NCI-H1436 treated with DMSO at 0.1 percent for 48 hours (cell line): ENCODE results near the gene UHRF1.
"Not testable (repeated sequence)": the region's sequence is repeated elsewhere in the genome, so short reads cannot be mapped to it uniquely, and the experiment has no call there.

Experiments used
- DNase-seq: peaks from one replicate; lab custom pipeline; 2025; lab: John Stamatoyannopoulos, UW

Gene UHRF1

DNA sequence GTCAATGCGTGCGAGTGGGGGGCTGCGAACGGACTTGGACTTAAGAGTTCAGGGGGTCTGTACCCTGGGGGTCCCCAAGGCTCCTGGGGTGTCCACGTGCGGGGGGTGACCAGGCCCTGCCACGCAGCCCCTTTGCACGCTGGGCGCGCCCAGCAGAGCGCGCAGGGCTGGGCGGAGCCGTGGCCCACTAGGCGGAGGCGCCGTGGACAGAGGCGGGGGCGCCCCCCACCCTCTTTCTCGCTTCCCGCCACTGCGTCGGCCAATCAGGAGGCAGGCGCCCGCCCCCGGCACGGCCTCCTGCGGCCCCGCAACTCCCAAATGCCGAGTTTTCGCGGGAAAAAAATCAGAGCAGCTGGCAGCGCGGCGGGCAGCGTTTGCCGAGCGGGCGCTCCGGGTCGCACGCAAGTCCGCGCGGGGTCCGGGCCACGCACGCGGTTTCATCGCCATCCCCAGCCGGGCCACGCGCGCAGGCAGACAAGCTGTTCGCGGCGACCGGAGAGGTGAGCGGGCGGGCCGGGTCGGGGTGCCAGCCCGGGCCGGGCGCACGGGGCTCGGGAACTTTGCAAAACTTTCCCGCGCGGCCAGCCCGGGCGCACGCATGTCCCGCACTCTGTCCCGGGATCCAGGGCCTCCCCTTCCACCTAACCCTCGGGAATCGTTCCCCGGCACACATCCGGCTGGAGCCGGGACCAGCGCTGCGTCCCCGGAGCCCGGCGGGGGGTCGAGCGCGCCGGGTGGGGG is at the start of gene UHRF1:
Gene UHRF1, plus strand, starts transcription at position 346 of the 741 bp plus-strand sequence. CDS start 1,385 bp downstream, outside the sequence.
- DNase-seq: no peak

DNA sequence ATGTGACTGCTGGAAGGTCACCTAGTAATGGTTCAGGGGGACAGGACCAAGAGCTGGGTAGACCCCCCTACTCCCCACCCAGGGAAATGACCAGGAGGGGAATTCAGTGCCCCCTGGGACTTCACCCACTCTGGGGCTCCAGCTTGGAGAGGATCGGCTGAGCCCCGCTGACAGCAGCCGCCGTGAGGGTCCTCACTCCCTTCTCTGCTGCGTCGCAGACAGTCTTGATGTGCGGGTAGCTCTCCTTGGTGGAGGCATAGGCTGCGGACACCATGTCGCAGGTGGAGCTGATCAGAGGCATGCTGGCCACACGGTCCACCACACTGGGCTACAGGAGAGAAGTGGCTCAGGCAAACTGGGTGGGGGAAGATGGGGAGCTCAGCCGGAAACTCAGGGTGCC is 49.6 kb upstream of the UHRF1 start:
- no peak for DNase-seq

DNA sequence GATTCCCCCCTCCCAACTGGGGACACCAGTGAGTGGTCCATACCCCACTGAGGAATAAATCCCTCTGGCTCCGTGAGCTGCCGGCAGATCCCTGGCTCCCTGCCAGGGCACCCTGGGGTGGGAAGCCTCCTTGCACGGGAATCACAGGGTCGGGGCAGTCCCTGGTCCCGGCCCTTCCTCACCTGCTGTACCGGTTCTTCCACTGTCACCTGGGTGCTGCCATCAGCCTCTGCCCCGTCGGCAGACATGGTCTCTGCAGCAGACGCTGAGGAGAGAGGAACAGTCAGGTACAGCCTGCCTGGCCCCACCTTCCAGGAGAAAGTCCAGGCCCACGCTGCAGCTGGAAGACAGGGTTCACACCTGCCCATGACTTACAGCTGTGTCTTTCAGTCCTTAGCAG is 48.2 kb upstream of the UHRF1 start:
- DNase-seq: no peak

DNA sequence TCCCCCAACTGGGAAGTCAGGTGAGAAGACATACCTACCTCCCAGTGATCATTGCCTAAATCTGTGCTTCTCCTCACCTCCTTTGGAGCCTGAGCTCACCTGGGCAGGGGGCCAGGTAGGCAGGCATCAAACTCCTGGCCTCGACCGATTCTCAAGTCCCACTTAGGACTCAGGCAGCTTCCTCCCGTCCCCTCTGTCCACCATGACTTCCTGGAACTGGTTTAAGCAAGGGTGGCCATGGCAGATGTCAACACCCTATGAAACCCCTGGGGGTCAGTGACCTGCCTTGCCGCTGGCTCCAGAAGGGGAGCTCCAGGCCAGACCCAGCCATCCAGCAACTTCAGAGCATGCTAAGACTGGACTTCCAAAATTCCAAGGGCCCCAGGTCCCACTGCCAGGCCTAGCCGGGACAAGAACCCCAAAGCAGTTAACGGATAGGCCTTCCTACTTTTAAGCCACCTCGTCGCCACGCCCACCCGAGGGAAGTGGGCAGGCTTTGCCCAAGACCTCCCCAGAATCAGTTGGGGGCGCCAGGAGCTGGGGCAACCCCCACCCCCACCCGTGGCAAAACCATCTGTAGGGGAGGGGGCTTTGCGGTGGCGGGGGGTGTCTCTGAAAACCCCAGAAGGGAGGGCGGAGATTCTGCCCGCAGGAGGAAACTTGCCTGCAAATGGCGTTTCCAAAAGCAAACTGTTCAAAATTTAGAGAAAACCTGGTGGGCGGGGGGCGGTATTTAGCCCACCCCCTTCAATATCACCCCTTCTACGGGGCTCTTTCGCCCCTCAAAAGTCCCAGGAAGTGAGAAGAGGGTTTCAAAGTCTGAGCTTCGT is 42.5 kb upstream of the UHRF1 start:
- no peak for DNase-seq

DNA sequence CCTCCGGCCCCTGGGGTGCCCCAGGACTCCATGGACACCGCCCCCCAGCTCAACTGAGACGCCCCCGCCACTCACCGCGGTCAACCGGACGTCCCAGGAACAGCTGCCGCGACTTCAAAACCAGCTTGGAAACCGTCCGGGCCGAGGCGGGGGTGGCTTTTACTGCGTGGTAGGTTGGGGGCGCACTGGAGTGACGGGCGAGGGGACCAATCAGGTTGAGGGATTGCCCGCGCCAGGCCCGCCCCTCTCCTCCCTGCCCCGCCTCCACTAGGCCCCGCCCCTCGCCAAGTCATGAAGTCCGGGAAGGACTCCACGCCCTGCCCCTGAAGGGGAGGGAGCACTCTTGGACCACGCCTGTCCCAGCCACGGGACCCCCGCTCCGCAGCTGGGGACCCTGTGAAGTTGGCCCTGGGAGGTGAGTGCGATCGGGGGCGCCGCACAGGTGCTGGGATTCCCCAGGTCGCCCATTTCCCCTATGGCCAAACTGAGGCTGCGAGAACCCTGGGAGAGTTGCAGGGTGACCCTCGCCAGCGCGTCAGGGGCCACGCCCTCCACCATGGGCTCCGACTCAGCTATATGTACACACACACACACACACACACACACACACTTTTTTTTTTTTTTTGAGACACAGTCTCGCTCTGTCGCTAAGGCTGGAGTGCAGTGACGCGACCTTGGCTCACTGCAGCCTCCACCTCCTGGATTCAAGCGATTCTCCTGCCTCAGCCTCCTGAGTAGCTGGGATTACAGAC is 41.6 kb upstream of the UHRF1 start, which contains the start of gene PLIN3:
Gene PLIN3, minus strand, starts transcription at position 134 of the 752 bp plus-strand sequence. CDS start 6,273 bp downstream, outside the sequence.
- no peak for DNase-seq

DNA sequence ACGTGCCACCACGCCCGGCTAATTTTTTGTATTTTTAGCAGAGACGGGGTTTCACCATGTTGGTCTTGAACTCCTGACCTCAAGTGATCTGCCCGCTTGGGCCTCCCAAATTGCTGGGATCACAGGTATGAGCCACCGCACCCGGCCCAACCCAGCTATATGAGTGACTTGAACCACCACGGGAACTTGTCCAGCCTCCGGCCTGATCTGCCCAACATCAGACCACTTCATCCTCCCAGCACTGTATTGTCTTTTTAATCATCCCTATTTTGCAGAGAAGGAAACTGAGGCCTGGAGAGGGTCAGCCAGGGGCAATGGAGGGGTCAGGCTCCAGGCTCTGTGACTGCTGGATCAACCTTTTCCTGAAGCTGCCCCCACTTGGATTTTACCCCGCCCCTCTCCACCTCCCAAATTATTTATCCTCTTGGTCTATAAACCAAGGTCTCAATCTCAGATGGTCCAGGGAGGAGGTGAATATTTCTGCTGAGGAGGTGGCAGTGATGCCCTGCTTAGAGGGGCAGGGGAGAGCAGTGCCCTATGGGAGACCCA is 40.9 kb upstream of the UHRF1 start:
- no peak for DNase-seq

DNA sequence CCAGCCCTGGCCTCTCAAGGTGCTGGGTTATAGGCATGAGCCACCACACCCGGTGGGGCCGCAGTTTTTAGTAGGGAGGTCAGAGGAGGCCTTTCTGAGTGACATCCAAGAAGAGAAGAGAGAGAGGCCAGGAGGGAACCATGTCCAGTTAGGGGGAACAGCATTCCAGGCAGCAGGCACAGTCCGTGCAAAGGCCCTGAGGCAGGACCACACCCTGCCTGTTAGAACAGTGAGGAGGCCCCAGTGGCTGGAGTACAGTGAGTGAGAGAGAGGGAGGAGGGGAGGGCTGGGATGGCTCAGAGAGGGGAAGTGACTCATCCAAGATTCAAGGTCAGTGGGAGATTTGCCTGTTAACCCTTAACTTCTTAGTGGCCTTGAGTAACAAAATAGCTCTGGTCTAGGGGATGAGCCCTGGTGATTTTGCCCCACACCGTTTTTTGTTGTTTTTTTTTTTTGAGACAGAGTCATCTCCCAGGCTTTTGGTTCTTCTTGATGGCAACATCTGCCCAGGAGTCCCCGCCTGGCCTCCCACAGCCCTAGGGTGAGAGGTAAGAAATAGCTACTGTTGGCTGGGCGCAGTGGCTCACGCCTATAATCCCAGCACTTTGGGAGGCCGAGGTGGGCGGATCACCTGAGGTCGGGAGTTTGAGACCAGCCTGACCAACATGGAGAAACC is 39.1 kb upstream of the UHRF1 start:
- DNase-seq: no peak

DNA sequence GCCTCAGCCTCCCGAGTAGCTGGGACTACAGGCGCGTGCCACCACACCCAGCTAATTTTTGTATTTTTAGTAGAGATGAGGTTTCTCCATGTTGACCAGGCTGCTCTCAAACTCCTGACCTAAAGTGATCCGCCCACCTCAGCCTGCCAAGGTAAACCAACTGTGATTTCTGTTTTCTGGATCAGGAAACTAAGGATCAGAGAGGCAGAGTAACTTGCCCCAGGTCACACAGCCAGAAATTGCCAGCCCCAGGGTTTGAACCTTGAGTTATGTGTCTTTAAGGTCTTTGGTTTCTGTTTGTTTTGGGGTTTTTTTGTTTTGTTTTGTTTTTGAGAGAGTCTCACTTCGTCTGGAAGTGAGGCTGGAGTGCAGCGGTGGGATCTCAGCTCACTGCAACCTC is 37.6 kb upstream of the UHRF1 start:
- DNase-seq: no peak

DNA sequence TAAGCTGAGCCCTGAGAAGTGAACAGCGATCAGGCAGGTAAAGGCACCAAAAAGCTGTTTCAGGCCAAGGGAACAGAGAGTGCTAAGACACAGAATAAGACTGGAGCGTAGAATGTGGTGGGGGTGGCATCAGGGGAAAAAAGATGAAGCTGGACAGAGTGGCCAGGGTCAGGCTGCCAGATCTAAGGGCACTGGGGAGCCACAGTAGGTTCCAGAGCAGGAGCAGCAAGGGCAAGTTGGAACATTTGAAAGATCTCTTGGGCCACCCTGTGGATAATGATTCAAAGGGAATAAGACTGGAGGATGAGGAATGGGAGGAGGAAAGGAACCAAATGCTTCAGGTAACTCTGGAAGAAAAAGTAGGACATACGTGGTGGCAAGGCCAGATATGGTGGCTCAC is 35.4 kb upstream of the UHRF1 start:
- no peak for DNase-seq

DNA sequence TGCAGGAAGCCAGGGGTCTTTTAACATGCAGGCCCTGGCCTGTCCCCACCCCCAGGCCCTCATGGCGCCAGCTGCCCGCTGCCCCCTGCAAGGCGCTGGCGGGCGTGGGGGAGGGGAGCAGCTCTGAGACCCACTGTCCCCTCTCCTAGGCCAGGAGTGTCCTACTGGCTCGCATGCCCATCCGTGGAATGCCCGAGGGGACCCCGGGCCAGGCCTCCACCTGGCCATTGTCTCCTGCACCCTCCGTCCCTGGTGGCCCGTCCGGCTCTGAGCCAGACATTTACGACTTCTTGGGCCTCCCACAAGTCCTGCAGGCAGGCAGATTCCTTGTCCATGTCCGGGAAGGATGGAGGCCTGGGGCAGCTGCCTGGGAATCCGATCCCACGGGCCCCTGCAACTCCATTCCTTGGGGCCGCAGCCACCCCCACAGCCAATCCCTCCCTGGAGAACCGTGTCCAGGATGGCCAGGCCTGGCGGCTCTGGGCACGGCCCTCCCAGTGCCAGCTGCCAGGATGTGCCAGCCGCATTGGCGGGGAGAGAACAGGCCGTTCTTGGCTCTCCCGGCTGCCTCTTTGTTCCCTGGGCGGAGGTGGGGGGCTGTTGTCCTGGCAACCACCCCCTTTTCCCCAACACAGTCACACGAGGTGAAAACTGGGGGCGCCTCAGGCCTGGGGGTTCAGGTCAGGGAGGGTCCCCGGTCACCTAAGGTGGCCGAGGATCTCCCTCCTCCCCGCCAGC is 31.4 kb upstream of the UHRF1 start:
- DNase-seq: no peak

DNA sequence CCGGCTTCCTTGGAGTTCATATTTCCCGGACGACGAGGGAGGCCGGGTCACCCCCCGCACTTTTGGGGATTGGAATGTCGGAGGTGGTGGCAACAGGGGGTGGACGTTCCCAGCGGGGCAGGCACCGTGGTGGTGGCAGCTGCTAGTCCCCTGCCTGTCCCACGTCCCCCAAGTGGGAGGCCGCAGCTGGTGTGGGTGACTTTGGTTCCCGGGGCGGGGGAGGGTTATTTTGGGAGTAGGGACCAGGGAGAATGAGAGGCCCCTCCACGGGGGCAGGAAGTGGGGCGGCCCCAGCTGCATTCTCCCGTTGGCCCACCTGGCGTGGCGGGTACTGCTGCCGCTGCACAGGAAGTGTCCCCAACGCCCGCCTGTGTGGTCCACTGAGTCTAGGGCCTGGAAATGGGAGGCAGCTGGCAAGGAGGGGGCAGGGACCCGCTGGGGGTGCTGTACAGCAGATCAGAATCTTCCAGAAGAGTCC is 30.8 kb upstream of the UHRF1 start:
- DNase-seq: no peak

DNA sequence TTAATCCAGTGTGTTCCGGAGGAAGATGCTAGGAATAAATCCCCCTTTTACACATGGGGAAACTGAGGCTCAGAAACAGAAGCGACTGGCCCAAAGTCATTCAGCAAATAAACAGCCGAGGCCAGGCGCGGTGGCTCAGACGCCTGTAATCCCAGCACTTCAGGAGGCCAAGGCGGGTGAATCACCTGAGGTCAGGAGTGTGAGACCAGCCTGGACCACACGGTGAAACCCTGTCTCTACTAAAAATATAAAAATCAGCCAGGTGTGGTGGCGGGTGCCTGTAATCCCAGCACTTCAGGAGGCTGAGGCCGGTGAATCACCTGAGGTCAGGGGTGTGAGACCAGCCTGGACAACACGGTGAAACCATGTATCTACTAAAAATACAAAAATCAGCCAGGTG is 30.3 kb upstream of the UHRF1 start:
- DNase-seq: no peak

DNA sequence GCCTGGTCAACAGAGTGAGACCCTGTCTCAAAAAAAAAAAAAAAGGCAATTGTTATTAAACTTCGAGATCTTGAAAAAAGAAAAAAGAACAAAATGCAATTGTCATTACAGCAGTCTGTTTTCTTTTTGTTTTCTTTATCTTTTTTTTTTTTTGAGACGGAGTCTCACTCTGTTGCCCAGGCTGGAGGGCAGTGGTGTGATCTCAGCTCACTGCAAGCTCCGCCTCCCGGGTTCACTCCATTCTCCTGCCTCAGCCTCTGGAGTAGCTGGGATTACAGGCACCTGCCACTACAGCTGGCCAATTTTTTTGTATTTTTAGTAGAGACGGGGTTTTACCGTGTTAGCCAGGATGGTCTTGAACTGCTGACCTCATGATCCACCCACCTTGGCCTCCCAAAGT is 26.4 kb upstream of the UHRF1 start:
- not testable (repeated sequence) for DNase-seq

DNA sequence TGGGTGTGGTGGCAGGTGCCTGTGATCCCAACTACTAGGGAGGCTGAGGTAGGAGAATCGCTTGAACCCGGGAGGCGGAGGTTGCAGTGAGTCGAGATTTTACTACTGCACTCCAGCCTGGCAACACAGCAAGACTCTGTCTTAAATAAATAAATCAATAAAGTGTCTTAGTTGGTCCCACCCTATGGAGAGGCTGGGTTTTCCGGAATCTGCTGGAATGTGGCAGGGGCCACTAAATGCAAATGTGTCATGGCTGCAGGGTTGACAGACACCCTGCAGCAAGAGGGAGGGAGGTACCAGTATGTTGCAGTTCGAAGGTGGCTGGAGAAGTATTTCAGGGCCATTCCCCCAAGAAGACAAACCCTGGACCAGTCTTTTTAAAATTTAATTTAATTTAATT is 24.3 kb upstream of the UHRF1 start:
- DNase-seq: not testable (repeated sequence)

DNA sequence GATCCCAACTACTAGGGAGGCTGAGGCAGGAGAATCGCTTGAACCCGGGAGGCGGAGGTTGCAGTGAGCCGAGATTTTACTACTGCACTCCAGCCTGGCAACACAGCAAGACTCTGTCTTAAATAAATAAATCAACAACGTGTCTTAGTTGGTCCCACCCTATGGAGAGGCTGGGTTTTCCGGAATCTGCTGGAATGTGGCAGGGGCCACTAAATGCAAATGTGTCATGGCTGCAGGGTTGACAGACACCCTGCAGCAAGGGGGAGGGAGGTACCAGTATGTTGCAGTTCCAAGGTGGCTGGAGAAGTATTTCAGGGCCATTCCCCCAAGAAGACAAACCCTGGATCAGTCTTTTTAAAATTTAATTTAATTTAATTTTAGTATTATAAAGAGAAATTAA is 21.5 kb upstream of the UHRF1 start:
- DNase-seq: not testable (repeated sequence)

DNA sequence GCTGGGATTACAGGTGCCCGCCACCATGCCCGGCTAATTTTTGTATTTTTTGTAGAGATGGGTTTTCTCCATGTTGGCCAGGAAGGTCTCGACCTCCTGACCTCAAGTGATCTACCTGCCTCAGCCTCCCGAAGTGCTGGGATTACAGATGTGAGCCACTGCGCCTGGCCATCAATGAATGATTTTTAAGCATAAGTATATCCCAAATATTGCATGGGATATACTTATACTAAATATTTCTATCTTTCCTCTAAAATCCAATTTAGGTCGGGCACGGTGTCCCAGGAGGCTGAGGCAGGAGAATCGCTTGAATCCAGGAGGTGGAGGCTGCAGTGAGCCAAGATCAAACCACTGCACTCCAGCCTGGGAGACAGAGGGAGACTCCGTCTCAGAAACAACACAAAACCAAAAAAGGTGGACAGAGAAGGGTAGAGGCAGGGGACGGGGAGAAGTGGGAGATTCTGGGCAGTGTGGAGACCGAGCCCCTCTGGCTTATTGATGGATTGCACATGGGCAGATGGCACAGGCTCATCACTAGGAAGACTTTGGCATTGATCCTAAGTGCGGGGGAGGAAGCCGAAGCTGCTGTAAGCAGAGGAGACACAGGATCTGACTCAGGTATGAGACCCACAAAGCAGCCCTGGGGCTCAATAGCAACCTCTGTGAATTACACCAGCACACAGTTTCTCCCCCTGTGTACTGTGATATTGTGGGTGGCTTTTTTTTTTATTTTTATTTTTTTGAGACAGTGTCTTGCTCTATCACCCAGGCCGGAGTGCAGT is 20.1 kb upstream of the UHRF1 start:
- no peak for DNase-seq

DNA sequence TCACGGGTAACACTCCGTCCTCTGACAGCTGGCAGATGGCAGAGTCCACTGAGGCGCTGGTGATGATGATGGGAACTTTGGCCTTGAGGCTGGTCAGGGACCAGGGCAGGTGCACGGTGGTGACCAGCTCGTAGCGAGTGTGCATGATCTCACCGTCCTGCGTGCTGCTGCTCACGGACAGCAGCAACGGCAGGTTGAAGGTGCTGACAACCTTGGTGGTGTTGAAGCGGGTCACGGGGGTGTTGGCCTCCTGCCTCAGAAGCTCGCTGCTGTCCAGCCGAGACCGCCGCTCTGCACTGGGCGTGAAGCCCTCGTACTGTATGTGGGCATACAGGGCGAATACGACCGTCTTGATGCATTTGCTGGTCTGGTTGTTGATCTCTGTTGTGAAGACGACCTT is 18.2 kb upstream of the UHRF1 start:
- DNase-seq: no peak

DNA sequence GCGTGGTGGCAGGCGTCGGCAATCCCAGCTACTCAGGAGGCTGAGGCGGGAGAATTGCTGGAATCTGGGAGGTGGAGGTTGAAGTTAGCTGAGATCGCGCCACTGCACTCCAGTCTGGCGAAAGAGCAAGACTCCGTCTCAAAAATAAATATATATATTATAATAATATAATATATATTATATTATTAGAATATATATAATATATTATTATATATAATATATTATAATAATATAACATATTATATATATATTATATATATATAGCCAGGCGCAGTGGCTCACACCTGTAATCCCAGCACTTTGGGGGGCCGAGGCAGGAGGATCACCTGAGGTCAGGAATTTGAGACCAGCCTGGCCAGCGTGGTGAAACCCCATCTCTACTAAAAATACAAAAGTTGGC is 16.3 kb upstream of the UHRF1 start:
- DNase-seq: not testable (repeated sequence)

DNA sequence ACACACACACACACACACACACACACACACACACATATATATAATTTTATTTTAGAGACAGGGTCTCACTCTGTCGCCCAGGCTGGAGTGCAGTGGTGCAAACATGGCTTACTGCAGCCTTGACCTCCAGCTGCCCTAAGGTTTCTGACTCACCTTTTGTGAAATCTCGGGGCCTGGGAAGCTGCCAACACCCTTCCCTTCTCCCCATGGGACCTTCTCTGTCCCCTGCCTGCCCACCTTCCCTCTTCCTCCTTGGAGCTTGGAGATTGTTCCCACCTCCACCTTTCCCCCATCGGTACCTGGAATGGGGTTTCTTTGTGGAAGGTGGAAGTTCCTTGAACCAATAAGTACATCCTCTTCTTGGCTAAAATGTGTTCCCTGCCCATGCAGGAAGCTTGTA is 12.9 kb upstream of the UHRF1 start:
- DNase-seq: no peak

DNA sequence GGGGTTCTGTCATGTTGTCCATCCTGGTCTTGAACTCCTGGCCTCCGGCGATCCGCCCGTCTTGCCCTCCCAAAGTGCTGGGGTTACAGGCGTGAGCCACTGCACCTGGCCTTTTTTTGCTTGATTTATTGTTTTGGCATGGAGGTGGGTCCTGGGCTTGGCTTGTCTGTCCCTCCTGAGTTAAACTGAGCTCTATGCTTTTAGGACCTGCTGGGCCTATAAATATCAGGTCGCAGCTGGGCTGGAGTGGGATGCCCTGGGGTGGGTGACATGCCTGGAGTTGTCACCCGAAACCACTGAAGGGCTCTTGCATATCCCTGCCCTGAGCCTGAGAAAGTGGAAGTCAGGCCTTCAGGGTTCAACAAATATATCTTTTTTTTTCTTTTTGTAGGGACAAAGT is 12.2 kb upstream of the UHRF1 start:
- DNase-seq: no peak
